Fibroblast of lung (primary cell): ENCODE data around the gene MRPL49.

Source experiments
- CTCF ChIP-seq, 2 donors: IDR thresholded peaks in 1 of 2; conservative IDR thresholded peaks in 1 of 2; 1 replicate in 1 of 2; 2 replicates in 1 of 2; pipeline ENCODE4 v1.5.1; 2011 to 2012; ENCODE audit warnings: low read length in 2 of 2, control low read depth in 1 of 2, inconsistent platforms in 1 of 2, low read depth in 1 of 2, mild to moderate bottlenecking in 1 of 2
- EZH2 ChIP-seq: IDR thresholded peaks from 2 replicates; pipeline ENCODE4 v1.5.1; 2012; ENCODE audit warnings: low read length, control low read depth, mild to moderate bottlenecking; ENCODE audit errors: missing control alignments

GRCh38 chr11:65087827-65088226, 34.3 kb upstream of the MRPL49 start:
- TF ChIP-seq CTCF (conservative IDR thresholded peaks at IDR 0.05 in 1 of 2, IDR thresholded peaks at IDR 0.05 in 1 of 2; ENCODE audit: low read depth in 1 of 2, low read length in 2 of 2): no peak
- no peak for TF ChIP-seq EZH2
